Measurements from ENCODE around the gene ELL2.
A peak's percentile ranks its signal among the peaks of the same experiment; 100 is the strongest.

Gene ELL2

GRCh38 chr5:95940758-95941682 lies 20.6 kb downstream of the ELL2 start:
- H3K4me3 ChIP-seq (ENCODE audit: insufficient read depth, low read depth, low read length) = no peak overlapping the region
- peaks cover 26% of the 10 kb centered on the region for H3K4me1 ChIP-seq (ENCODE audit: control insufficient read depth, insufficient read depth, low read length)
- no peaks in the 10 kb centered on the region for H3K27me3 ChIP-seq (ENCODE audit: control insufficient read depth, insufficient read depth, low read length, poor library complexity, severe bottlenecking)
- WGBS, 2 experiments = 23 to 26% methylated on average over 3 of the region's 3 CpGs
- peak overlapping the region; percentile 67 for H3K27ac ChIP-seq (ENCODE audit: insufficient read depth, low read depth, low read length, poor library complexity, severe bottlenecking)
- no peaks in the 10 kb centered on the region for H3K9me3 ChIP-seq (ENCODE audit: control insufficient read depth, low read length)
- H3K36me3 ChIP-seq (ENCODE audit: control insufficient read depth, insufficient read depth, low read length) = no peaks in the 10 kb centered on the region

- H3K4me3 ChIP-seq (ENCODE audit: insufficient read depth, low read depth, low read length) = no peak overlapping the region
- H3K9me3 ChIP-seq (ENCODE audit: control insufficient read depth, low read length) = no peaks in the 10 kb centered on the region
- 100% methylated on average over 1 of the region's 1 CpG; no CpG with 5 or more reads in 1 of the 2 experiments for WGBS, 2 experiments
- H3K27ac ChIP-seq (ENCODE audit: insufficient read depth, low read depth, low read length, poor library complexity, severe bottlenecking) = no peak overlapping the region
- no peaks in the 10 kb centered on the region for H3K27me3 ChIP-seq (ENCODE audit: control insufficient read depth, insufficient read depth, low read length, poor library complexity, severe bottlenecking)
- H3K36me3 ChIP-seq (ENCODE audit: control insufficient read depth, insufficient read depth, low read length) = no peaks in the 10 kb centered on the region
- peaks cover 26% of the 10 kb centered on the region for H3K4me1 ChIP-seq (ENCODE audit: control insufficient read depth, insufficient read depth, low read length)
Measured at GRCh38 chr5:95939465-95939864, 22.2 kb downstream of the ELL2 start.

GRCh38 chr5:95938766-95939165 lies 22.9 kb downstream of the ELL2 start:
- WGBS, 2 experiments = 87 to 94% methylated on average over 1 of the region's 1 CpG
- Histone ChIP-seq H3K9me3 (ENCODE audit: control insufficient read depth, low read length) (no peaks in the 10 kb centered on the region), H3K27me3 (ENCODE audit: control insufficient read depth, insufficient read depth, low read length, poor library complexity, severe bottlenecking) (no peaks in the 10 kb centered on the region), H3K27ac (ENCODE audit: insufficient read depth, low read depth, low read length, poor library complexity, severe bottlenecking) (no peak overlapping the region), H3K4me1 (ENCODE audit: control insufficient read depth, insufficient read depth, low read length) (peaks cover 26% of the 10 kb centered on the region), H3K36me3 (ENCODE audit: control insufficient read depth, insufficient read depth, low read length) (no peaks in the 10 kb centered on the region), H3K4me3 (ENCODE audit: insufficient read depth, low read depth, low read length) (no peak overlapping the region)

- H3K36me3 ChIP-seq (ENCODE audit: control insufficient read depth, insufficient read depth, low read length) = no peaks in the 10 kb centered on the region
- H3K27me3 ChIP-seq (ENCODE audit: control insufficient read depth, insufficient read depth, low read length, poor library complexity, severe bottlenecking) = no peaks in the 10 kb centered on the region
- H3K4me1 ChIP-seq (ENCODE audit: control insufficient read depth, insufficient read depth, low read length) = peaks cover 26% of the 10 kb centered on the region
- no peak overlapping the region for H3K27ac ChIP-seq (ENCODE audit: insufficient read depth, low read depth, low read length, poor library complexity, severe bottlenecking)
- H3K9me3 ChIP-seq (ENCODE audit: control insufficient read depth, low read length) = no peaks in the 10 kb centered on the region
- WGBS, 2 experiments = 92 to 94% methylated on average over 1 of the region's 1 CpG
- H3K4me3 ChIP-seq (ENCODE audit: insufficient read depth, low read depth, low read length) = no peak overlapping the region
Measured at GRCh38 chr5:95938347-95938746, 23.3 kb downstream of the ELL2 start.

GRCh38 chr5:95937607-95938152 lies 24.0 kb downstream of the ELL2 start:
- H3K4me3 ChIP-seq (ENCODE audit: insufficient read depth, low read depth, low read length) = no peak overlapping the region
- H3K27ac ChIP-seq (ENCODE audit: insufficient read depth, low read depth, low read length, poor library complexity, severe bottlenecking) = no peak overlapping the region
- H3K9me3 ChIP-seq (ENCODE audit: control insufficient read depth, low read length) = no peaks in the 10 kb centered on the region
- WGBS, 2 experiments = 97 to 98% methylated on average over 3 of the region's 3 CpGs
- H3K4me1 ChIP-seq (ENCODE audit: control insufficient read depth, insufficient read depth, low read length) = peaks cover 26% of the 10 kb centered on the region
- H3K27me3 ChIP-seq (ENCODE audit: control insufficient read depth, insufficient read depth, low read length, poor library complexity, severe bottlenecking) = no peaks in the 10 kb centered on the region
- H3K36me3 ChIP-seq (ENCODE audit: control insufficient read depth, insufficient read depth, low read length) = no peaks in the 10 kb centered on the region

GRCh38 chr5:95936812-95937397 lies 24.7 kb downstream of the ELL2 start:
- Histone ChIP-seq H3K27me3 (ENCODE audit: control insufficient read depth, insufficient read depth, low read length, poor library complexity, severe bottlenecking) (no peaks in the 10 kb centered on the region), H3K4me3 (ENCODE audit: insufficient read depth, low read depth, low read length) (no peak overlapping the region), H3K36me3 (ENCODE audit: control insufficient read depth, insufficient read depth, low read length) (no peaks in the 10 kb centered on the region), H3K4me1 (ENCODE audit: control insufficient read depth, insufficient read depth, low read length) (peaks cover 24% of the 10 kb centered on the region), H3K9me3 (ENCODE audit: control insufficient read depth, low read length) (no peaks in the 10 kb centered on the region), H3K27ac (ENCODE audit: insufficient read depth, low read depth, low read length, poor library complexity, severe bottlenecking) (no peak overlapping the region)
- 93 to 95% methylated on average over 4 to 5 of the region's 5 CpGs for WGBS, 2 experiments

- H3K4me3 ChIP-seq (ENCODE audit: insufficient read depth, low read depth, low read length) = no peak overlapping the region
- no peaks in the 10 kb centered on the region for H3K27me3 ChIP-seq (ENCODE audit: control insufficient read depth, insufficient read depth, low read length, poor library complexity, severe bottlenecking)
- no peaks in the 10 kb centered on the region for H3K36me3 ChIP-seq (ENCODE audit: control insufficient read depth, insufficient read depth, low read length)
- peaks cover 12% of the 10 kb centered on the region for H3K4me1 ChIP-seq (ENCODE audit: control insufficient read depth, insufficient read depth, low read length)
- 94% methylated on average over 2 of the region's 2 CpGs for WGBS, 2 experiments
- no peak overlapping the region for H3K27ac ChIP-seq (ENCODE audit: insufficient read depth, low read depth, low read length, poor library complexity, severe bottlenecking)
- H3K9me3 ChIP-seq (ENCODE audit: control insufficient read depth, low read length) = no peaks in the 10 kb centered on the region
Measured at GRCh38 chr5:95935553-95936100, 26.0 kb downstream of the ELL2 start.

GRCh38 chr5:95934207-95934804 lies 27.3 kb downstream of the ELL2 start:
- no peak overlapping the region for H3K27ac ChIP-seq (ENCODE audit: insufficient read depth, low read depth, low read length, poor library complexity, severe bottlenecking)
- H3K36me3 ChIP-seq (ENCODE audit: control insufficient read depth, insufficient read depth, low read length) = no peaks in the 10 kb centered on the region
- no peak overlapping the region for H3K4me3 ChIP-seq (ENCODE audit: insufficient read depth, low read depth, low read length)
- H3K4me1 ChIP-seq (ENCODE audit: control insufficient read depth, insufficient read depth, low read length) = no peaks in the 10 kb centered on the region
- no peaks in the 10 kb centered on the region for H3K9me3 ChIP-seq (ENCODE audit: control insufficient read depth, low read length)
- H3K27me3 ChIP-seq (ENCODE audit: control insufficient read depth, insufficient read depth, low read length, poor library complexity, severe bottlenecking) = no peaks in the 10 kb centered on the region

GRCh38 chr5:95932941-95933340 lies 28.7 kb downstream of the ELL2 start:
- no peaks in the 10 kb centered on the region for H3K36me3 ChIP-seq (ENCODE audit: control insufficient read depth, insufficient read depth, low read length)
- no peaks in the 10 kb centered on the region for H3K27me3 ChIP-seq (ENCODE audit: control insufficient read depth, insufficient read depth, low read length, poor library complexity, severe bottlenecking)
- whole genome bisulfite sequencing, 2 experiments = 97 to 100% methylated on average over 3 of the region's 4 CpGs
- no peak overlapping the region for H3K27ac ChIP-seq (ENCODE audit: insufficient read depth, low read depth, low read length, poor library complexity, severe bottlenecking)
- no peak overlapping the region for H3K4me3 ChIP-seq (ENCODE audit: insufficient read depth, low read depth, low read length)
- H3K9me3 ChIP-seq (ENCODE audit: control insufficient read depth, low read length) = no peaks in the 10 kb centered on the region
- no peaks in the 10 kb centered on the region for H3K4me1 ChIP-seq (ENCODE audit: control insufficient read depth, insufficient read depth, low read length)

Measured in ectodermal cell (in vitro differentiated cells).